ENCODE measurements around the gene SYPL1.

The SYPL1 gene

GRCh38 chr7:106071356-106071998, 40.6 kb downstream of the SYPL1 start:
- no peaks in the 10 kb centered on the region for H3K9me3 ChIP-seq (ENCODE audit: control insufficient read depth, insufficient read depth, low read length)
- no peak overlapping the region for H3K9ac ChIP-seq (ENCODE audit: low read depth, low read length)
- H3K36me3 ChIP-seq (ENCODE audit: insufficient read depth, low read length) = no peaks in the 10 kb centered on the region
- peaks cover 11% of the 10 kb centered on the region for H3K4me1 ChIP-seq (ENCODE audit: insufficient read depth, low read length)

GRCh38 chr7:106070567-106071254, 41.4 kb downstream of the SYPL1 start:
- Histone ChIP-seq H3K4me1 (ENCODE audit: insufficient read depth, low read length) (peaks cover 11% of the 10 kb centered on the region), H3K36me3 (ENCODE audit: insufficient read depth, low read length) (no peaks in the 10 kb centered on the region), H3K9me3 (ENCODE audit: control insufficient read depth, insufficient read depth, low read length) (no peaks in the 10 kb centered on the region), H3K9ac (ENCODE audit: low read depth, low read length) (no peak overlapping the region)

- H3K9ac ChIP-seq (ENCODE audit: low read depth, low read length) = no peak overlapping the region
- peaks cover 11% of the 10 kb centered on the region for H3K4me1 ChIP-seq (ENCODE audit: insufficient read depth, low read length)
- H3K36me3 ChIP-seq (ENCODE audit: insufficient read depth, low read length) = no peaks in the 10 kb centered on the region
- H3K9me3 ChIP-seq (ENCODE audit: control insufficient read depth, insufficient read depth, low read length) = no peaks in the 10 kb centered on the region
Observed at GRCh38 chr7:106070201-106070551, 41.9 kb downstream of the SYPL1 start.

GRCh38 chr7:106069471-106070200, 42.5 kb downstream of the SYPL1 start:
- peaks cover 14% of the 10 kb centered on the region for H3K4me1 ChIP-seq (ENCODE audit: insufficient read depth, low read length)
- H3K9me3 ChIP-seq (ENCODE audit: control insufficient read depth, insufficient read depth, low read length) = no peaks in the 10 kb centered on the region
- no peaks in the 10 kb centered on the region for H3K36me3 ChIP-seq (ENCODE audit: insufficient read depth, low read length)
- no peak overlapping the region for H3K9ac ChIP-seq (ENCODE audit: low read depth, low read length)

GRCh38 chr7:106068986-106069385, 43.1 kb downstream of the SYPL1 start:
- Histone ChIP-seq H3K36me3 (ENCODE audit: insufficient read depth, low read length) (no peaks in the 10 kb centered on the region), H3K4me1 (ENCODE audit: insufficient read depth, low read length) (peaks cover 14% of the 10 kb centered on the region), H3K9ac (ENCODE audit: low read depth, low read length) (no peak overlapping the region), H3K9me3 (ENCODE audit: control insufficient read depth, insufficient read depth, low read length) (no peaks in the 10 kb centered on the region)

- H3K36me3 ChIP-seq (ENCODE audit: insufficient read depth, low read length) = no peaks in the 10 kb centered on the region
- H3K9ac ChIP-seq (ENCODE audit: low read depth, low read length) = no peak overlapping the region
- H3K4me1 ChIP-seq (ENCODE audit: insufficient read depth, low read length) = peaks cover 14% of the 10 kb centered on the region
- H3K9me3 ChIP-seq (ENCODE audit: control insufficient read depth, insufficient read depth, low read length) = no peaks in the 10 kb centered on the region
Observed at GRCh38 chr7:106068538-106068961, 43.6 kb downstream of the SYPL1 start.

GRCh38 chr7:106067678-106068077, 44.4 kb downstream of the SYPL1 start:
- H3K36me3 ChIP-seq (ENCODE audit: insufficient read depth, low read length) = no peaks in the 10 kb centered on the region
- H3K9me3 ChIP-seq (ENCODE audit: control insufficient read depth, insufficient read depth, low read length) = no peaks in the 10 kb centered on the region
- H3K9ac ChIP-seq (ENCODE audit: low read depth, low read length) = no peak overlapping the region
- peaks cover 14% of the 10 kb centered on the region for H3K4me1 ChIP-seq (ENCODE audit: insufficient read depth, low read length)

GRCh38 chr7:106065575-106066500, 46.3 kb downstream of the SYPL1 start:
- peaks cover 3% of the 10 kb centered on the region; the same call in 1 of the 2 replicates for H3K4me1 ChIP-seq (ENCODE audit: insufficient read depth, low read length)
- no peak overlapping the region for H3K9ac ChIP-seq (ENCODE audit: low read depth, low read length)
- no peaks in the 10 kb centered on the region for H3K36me3 ChIP-seq (ENCODE audit: insufficient read depth, low read length)
- 0 out of 2 replicates have a peak, but pooled peaks cover 3% of the 10 kb centered on the region for H3K9me3 ChIP-seq (ENCODE audit: control insufficient read depth, insufficient read depth, low read length)

GRCh38 chr7:106064771-106065574, 47.1 kb downstream of the SYPL1 start:
- Histone ChIP-seq H3K4me1 (ENCODE audit: insufficient read depth, low read length) (peaks cover 3% of the 10 kb centered on the region; the same call in 1 of the 2 replicates), H3K9me3 (ENCODE audit: control insufficient read depth, insufficient read depth, low read length) (0 out of 2 replicates have a peak, but pooled peaks cover 8% of the 10 kb centered on the region), H3K36me3 (ENCODE audit: insufficient read depth, low read length) (no peaks in the 10 kb centered on the region), H3K9ac (ENCODE audit: low read depth, low read length) (no peak overlapping the region)

- no peak overlapping the region for H3K9ac ChIP-seq (ENCODE audit: low read depth, low read length)
Observed at GRCh38 chr7:106064316-106064715, 47.8 kb downstream of the SYPL1 start.

GRCh38 chr7:106063692-106064091, 48.4 kb downstream of the SYPL1 start:
- H3K9me3 ChIP-seq (ENCODE audit: control insufficient read depth, insufficient read depth, low read length) = 0 out of 2 replicates have a peak, but pooled peaks cover 8% of the 10 kb centered on the region
- H3K36me3 ChIP-seq (ENCODE audit: insufficient read depth, low read length) = no peaks in the 10 kb centered on the region
- H3K4me1 ChIP-seq (ENCODE audit: insufficient read depth, low read length) = peaks cover 3% of the 10 kb centered on the region; the same call in 1 of the 2 replicates
- H3K9ac ChIP-seq (ENCODE audit: low read depth, low read length) = no peak overlapping the region

More at GRCh38 chr7:106064316-106064715, 47.8 kb downstream of the SYPL1 start:
- Histone ChIP-seq H3K4me1 (ENCODE audit: insufficient read depth, low read length) (peaks cover 3% of the 10 kb centered on the region; the same call in 1 of the 2 replicates), H3K36me3 (ENCODE audit: insufficient read depth, low read length) (no peaks in the 10 kb centered on the region), H3K9me3 (ENCODE audit: control insufficient read depth, insufficient read depth, low read length) (0 out of 2 replicates have a peak, but pooled peaks cover 8% of the 10 kb centered on the region)

- Histone ChIP-seq H3K36me3 (ENCODE audit: insufficient read depth, low read length) (no peaks in the 10 kb centered on the region), H3K9ac (ENCODE audit: low read depth, low read length) (no peak overlapping the region), H3K4me1 (ENCODE audit: insufficient read depth, low read length) (peaks cover 3% of the 10 kb centered on the region; the same call in 1 of the 2 replicates), H3K9me3 (ENCODE audit: control insufficient read depth, insufficient read depth, low read length) (0 out of 2 replicates have a peak, but pooled peaks cover 8% of the 10 kb centered on the region)
Observed at GRCh38 chr7:106063024-106063423, 49.1 kb downstream of the SYPL1 start.

- Histone ChIP-seq H3K4me1 (ENCODE audit: insufficient read depth, low read length) (peaks cover 3% of the 10 kb centered on the region; the same call in 1 of the 2 replicates), H3K9me3 (ENCODE audit: control insufficient read depth, insufficient read depth, low read length) (0 out of 2 replicates have a peak, but pooled peaks cover 8% of the 10 kb centered on the region), H3K36me3 (ENCODE audit: insufficient read depth, low read length) (no peaks in the 10 kb centered on the region), H3K9ac (ENCODE audit: low read depth, low read length) (no peak overlapping the region)
Observed at GRCh38 chr7:106062521-106062931, 49.6 kb downstream of the SYPL1 start.
